HG02870 (cell line): ENCODE measurements around the gene IL36RN.

Experiments used
- ATAC-seq: cut with Tn5 transposase; IDR thresholded peaks from one replicate; pipeline ENCODE4 v1.9.1; 2021; ENCODE audit warnings: mild to moderate bottlenecking, moderate library complexity; ENCODE audit not compliant: unreplicated experiment

Gene IL36RN

DNA sequence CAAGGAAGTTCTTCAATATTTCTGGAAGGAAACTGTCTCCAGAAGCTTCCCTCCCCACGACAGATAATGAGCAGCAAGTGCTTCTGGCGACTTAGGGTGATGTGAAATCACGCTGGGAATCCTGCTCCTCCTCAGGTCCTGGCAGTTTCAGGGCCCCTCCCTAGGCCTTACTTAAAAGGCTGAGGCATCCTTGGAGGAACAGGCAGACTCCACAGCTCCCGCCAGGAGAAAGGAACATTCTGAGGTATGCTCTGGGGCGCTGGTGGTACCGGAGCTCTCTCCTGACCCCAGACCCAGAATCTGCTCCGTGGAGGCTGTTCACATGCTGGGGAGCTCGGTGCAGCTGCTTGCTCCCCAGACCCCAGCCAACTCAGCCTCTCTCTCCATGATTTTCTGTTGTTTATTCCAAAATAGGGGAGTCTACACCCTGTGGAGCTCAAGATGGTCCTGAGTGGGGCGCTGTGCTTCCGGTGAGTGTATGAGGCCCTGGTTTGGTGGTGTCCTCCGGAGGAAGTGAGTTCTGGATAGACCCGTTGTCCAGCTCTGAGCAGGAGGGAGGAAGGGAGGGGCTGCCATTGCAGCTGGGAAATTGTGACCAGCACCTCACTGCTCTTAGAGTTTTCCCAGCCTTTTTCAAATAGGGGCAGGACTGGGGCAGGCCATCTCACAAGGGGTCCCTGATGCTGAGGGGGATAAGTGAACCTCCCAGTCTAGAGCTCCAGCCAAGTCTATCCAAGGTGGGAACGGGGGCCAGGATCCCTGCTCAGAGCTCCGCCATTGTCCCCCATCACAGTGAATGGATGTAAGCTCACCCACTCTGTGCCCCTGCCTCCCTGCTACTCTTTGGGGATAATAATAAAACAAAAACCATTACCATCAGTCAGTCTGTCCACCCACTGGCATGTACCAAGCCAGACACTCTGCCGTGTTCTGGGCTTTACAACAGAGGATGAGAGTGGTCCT lies at the start of gene IL36RN:
Gene IL36RN, plus strand, starts transcription at position 201 of the 963 bp plus-strand sequence. Its CDS starts 241 bp downstream, at position 442.
- ATAC-seq: no peak

DNA sequence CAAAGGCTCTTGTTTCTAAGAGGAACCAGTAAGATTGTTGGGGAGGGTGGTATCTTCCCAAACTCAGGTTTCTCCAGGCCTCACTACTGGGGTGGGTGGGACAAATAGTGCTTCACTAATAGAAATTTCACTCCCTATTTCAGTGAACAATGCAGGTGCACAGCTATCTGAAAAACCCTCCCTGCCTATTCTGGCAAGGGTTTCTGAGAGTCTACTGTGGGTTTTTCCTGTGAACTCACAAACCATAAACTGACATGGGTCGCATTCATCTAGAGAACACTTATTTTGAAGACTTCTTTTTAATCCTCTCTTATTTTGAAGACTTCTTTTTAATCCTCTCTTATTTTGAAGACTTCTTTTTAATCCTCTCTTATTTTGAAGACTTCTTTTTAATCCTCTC lies 49.4 kb upstream of the IL36RN start:
- ATAC-seq: no peak

DNA sequence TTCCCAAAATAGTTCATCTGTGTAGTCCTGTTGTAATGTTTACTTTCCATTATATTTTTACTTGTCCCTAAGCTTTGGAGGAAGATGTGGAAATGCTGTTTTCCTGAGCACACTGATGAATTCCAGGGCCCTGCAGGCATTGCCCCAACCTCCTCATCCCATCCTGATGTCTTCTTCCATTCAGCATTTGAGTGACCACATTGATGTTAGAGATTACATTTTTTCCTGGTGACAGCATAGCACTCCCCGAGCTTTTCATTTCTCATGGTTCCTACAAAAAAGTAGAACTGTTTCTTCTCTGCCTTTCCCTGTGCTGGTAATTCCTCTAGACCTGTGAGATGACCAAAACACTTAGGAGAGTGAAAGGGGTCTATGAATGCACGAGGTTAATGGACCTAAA lies 48.9 kb upstream of the IL36RN start:
- ATAC-seq: no peak

DNA sequence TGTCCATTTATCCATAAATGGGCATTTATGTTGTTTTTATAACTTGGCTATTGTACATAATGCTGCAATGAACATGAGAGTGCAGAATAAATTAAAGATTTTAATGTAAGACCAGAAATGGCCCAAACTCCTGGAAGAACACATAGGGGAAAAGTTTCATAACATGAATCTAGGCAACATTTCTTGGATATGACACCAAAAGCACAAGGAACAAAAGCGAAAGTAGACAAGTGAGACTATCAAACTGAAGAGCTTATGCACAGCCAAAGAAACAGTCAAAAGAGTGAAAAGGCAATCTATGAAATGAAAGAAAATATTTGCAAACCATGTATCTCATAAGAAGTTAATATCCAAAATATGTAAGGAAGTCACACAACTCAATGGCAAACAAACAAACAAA lies 47.9 kb upstream of the IL36RN start:
- no peak for ATAC-seq

DNA sequence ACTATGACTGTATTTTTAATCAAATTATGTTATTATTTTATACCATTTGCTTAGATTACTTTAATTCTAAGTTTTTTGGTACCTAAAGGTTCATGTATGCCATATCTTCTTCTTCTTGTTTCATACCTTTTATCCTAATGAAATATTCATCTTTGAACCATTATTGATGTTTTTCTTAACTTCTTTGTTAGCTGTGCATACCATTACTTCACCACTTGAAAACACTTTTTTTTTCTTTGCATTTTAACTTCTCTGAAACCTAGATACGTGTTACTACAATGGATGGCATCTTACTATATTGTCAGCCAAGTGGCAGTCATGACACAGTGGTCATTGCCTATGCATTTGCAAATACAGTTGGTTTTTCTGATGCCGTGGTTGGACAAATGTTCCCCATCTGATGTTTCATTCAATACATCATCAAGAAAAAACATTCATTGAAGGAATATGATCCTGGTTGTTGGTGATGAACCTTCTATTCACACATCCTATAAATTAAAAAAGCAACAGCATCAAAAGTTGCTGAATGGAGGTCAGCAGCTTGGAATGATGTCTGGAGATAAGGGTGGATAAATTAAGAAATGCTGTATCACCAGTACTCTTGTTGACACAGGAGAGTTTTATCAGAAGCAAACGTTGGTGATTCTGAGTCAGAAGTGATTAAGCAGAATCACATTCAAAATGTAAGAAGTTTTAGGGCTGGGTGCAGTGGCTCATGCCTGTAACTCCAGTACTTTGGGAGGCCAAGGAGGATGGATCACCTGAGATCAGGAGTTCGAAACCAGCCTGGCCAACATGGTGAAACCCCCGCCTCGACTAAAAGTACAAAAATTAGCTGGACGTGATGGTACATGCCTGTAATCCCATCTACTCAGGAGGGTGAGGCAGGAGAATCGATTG lies 46.3 kb upstream of the IL36RN start:
- no peak for ATAC-seq

DNA sequence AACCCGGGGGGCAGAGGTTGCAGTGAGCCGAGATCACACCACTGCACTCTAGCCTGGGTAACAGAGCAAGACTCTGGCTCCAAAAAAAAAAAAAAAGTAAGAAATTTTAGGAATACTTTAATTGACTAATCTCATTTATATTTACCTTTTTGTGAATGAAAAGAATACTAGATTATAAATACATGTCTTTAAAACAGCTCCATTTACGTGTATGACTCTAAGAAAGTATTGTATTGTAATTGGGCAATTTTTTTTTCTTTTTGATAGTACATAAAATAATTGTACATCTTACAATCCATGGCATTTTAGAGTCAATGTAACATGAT lies 45.7 kb upstream of the IL36RN start:
- no peak for ATAC-seq

DNA sequence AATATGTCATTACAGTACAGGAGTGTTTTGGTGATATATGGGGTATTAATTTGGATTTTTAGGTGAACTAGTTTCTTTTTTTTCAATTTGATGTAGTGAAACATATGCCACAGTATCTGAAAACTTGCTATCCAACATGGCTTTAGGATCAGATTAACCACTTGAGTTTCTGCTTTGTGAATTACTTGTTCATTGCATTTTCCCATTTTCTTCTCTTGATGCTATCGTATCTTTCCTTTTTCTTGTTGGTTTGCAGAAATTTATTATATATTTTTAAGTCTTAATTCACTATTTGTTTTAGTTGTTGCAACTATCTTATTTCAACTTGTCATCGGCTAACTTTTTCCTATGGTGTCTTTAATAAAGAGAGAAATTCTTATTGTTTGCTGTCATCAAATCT lies 44.9 kb upstream of the IL36RN start:
- no peak for ATAC-seq

DNA sequence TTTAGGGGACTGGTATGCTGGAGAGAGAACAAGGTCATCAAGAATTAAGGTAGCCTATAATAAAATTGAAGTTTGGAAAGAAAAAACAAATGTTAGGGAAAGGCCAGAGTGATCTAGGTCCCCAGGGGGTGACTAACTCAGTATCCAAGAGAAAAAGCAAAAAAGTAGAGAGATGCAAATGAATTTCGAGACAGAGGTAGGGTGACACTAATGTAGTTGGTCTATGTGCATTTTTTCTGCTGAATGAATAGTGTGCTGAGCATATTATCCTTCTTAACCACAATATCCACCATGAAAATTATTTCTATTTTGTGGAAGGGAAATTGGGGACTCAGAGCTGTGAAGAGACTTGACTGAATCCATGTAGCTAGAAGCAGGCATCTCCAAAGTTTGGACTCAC lies 44.0 kb upstream of the IL36RN start:
- ATAC-seq: no peak

DNA sequence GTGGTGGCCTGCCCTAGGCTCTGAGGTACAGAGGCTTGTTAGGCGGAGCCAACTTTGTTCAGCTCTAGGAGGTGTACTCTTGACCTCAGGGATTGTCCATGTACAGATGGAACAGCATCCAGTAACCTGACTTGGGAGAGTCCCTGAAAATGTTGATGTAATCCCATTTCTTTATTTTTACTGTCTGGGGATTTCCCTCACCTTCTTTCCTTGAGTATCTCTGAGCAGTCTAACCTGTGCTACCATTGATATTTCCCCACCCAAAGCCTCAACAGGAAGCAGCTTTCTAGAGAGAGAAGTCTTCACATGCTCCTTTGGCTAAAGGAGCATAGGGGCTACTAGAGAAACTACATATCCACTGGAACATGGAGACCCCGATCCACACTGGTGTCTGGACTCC lies 43.3 kb upstream of the IL36RN start:
- ATAC-seq: no peak

DNA sequence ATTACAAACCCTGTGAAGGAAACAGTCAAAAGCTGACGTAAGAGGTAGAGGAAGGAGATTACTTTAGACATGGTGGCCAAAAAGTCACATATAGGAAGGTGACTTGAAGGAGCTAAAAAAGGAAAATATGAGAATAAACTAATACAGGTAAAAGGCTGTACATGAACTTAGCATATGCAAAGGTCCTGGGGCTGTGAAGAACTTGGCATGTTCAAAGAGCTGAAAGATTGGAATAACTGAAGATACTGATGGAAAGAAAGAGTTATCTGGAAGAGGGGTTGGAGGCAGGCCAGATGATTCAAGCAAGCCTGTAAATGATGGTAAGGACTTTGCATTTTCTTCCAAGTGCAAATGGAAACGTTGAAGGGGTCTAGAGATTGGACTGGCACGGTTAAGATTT lies 40.5 kb upstream of the IL36RN start:
- no peak for ATAC-seq

DNA sequence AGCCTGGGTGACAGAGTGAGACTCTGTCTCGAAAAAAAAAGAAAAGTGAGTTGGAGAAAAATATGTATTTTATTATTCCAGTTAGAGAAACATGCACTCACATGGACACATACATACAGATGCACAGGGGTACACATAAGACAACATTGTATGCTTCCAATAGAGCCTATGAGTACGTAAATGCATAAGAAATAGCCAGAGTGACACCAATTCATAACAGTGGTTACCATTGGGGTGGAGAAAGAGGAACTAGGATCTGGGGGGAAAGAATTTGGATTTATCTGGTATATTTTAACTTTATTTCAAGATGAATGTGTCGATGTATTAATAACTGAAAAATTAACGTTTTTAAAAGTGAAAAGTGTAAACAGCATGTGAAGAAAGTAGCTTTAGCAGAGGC lies 37.7 kb upstream of the IL36RN start:
- no peak for ATAC-seq

DNA sequence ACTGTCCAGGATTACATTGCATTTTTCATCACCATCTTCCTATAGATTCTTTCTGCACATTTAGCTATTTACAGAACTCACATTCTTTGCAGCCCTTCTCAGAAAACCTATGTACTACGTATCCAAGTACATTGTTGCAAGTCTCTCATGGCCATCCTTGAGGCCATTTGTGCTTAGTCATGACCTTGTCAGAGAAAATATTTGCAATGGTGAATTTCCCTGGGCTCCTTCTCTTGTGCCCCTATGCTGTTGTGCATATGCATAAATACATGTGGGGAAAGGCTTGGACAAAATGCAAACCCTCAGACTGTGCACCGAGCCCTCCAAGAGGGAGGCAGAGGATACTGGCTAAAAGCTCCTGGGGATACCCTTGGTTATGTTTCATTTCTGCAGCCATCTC lies 34.2 kb upstream of the IL36RN start:
- no peak for ATAC-seq

DNA sequence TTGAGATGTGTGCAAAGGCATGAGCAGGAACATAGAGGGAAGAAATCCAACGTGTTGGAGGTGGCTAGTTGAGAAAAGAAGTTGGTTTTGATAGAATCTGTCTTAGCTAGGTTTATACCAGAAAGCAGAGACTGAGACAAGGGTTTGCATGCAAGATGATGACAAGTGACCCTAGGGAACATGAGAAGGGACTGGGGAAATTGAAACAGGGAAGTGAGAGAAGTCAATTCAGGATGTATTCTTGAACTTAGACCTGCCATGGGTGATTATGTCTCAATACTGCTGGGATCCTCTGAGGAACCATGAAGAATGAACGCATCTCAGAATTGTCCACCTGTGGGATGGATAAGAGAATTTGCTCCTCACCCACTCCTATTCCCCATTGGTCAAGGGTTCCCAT lies 33.3 kb upstream of the IL36RN start:
- no peak for ATAC-seq

DNA sequence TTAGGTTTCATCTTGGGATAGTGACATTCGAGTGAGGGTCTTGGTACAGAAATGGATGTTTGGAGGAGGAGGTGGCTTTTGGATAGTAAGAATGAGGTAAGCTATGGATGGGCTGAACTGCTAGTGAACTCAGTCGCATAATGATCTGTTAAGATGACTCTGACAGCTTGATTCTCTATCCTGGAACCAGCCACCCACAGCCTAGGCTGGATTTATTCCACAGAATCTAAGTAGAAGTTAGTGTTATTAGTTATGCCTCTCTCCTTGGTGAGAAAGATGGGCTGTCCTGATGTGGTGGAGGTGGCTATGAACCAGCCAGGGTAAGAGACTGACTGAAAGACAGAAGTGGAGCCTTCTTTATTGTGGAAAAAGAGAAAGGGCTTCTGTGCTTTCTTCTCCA lies 31.3 kb upstream of the IL36RN start:
- ATAC-seq: no peak

DNA sequence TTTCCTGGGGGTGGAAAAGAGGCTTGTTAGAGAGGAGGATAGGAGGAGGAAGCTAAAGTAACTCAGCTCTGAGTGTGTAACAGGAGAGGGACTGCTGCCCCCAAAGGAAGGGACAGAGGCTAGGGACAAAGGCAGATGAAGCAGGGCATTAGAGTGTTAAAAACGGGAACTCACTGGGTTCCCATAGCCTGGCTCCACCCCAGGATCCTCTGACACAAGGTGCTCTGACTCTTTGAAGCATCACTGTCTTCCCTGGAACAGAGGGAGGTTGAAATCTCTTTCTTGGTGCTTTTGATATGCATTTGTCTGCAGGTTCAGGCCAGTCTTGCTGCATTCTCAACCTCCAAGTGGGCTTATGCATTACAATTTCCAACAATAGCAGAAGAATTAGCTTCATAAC lies 30.9 kb upstream of the IL36RN start:
- ATAC-seq: no peak

DNA sequence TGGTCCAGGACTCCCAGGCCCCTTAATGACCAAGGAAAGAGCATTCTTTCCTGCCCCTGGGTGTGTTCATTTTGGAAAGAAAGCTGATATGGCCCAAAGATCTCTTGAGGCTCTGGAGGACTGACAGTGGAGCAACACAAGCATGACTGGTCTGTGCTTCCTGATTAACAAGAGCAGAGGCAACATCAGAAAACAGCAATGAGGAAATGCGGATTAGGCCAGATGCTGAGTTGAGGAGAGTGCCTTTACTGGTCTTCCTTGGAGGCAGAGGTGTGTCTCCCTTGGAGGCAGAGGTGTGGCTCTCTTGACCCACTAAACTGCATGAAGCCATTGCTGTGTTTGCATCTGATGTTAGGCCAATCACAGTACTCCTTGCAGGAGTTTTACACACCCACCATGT lies 26.3 kb upstream of the IL36RN start:
- ATAC-seq: no peak

DNA sequence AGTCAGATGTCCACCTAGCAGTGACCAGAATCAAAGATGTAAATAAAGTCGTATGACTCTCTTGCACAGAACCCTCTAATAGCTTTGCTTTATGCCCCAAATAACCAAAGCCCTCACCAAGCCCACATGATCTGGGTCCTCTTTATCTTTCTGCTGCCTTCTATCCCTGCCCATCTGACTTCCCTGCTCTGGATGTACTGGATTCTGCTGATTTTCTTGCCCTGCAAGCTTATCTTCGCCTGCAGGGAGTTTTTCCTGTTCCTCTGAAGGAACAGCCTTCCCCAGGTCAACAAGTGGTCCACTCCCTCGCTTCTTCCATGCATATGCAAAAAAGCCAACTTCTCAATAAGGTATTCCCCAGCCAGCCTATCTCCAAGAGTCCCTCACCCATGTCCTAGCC lies 25.0 kb upstream of the IL36RN start:
- no peak for ATAC-seq

DNA sequence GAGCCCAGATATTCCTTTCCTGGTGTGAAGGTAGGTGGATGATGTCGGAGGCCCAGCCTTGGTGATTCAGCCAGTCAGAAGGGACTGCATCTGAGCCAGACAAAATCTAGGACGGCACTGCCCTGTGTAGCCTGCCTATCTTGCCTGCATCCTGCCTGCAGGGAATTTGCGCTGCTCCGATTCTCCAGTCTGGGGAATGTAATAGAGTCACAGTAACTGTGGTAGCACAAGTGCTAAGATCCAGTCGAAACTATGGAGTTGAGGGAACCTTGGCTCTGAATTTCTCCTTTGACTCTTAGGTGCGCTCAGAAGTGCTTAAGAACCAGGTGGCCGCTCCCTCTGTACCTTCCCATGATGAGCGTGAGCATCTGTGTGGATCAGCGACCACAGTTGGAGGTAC lies 22.2 kb upstream of the IL36RN start:
- ATAC-seq: no peak

DNA sequence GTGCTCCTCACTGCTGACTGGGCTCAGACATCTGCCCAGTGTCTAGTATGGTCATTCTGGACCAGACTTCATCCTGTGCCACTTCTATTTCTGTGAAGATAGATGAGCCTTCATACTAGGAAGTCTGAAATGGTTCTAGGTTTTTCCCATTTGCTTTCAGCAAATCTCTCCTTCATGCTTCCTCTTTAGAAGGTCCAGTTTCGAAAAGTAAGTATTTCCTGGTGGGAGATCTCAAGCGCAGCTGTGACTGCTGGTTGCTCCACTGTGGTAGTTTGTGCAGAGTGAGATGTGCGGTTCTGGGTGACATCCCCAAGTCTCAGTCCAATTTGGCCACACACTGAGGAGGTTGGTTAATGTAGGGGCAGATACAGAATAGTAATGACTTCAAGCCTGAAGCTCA lies 20.7 kb upstream of the IL36RN start:
- ATAC-seq: no peak

DNA sequence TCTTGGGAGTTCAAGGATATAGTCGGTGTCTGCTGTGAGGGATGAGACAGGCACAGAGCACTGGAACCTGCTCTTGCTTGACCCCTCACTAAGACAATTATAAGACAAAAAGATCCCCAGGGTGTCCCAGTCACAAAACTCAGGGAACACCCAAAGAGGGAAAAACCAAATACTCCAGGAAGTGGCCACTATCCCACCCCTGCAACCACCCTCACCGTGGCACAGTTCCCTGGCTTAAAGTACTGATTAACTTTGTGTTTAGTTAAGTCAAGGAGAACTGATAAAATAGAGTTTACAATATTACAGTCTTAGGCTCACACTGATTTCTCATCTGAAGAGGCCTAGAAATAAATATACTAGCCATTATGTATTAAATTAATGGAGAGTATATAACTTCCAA lies 19.8 kb upstream of the IL36RN start:
- no peak for ATAC-seq

DNA sequence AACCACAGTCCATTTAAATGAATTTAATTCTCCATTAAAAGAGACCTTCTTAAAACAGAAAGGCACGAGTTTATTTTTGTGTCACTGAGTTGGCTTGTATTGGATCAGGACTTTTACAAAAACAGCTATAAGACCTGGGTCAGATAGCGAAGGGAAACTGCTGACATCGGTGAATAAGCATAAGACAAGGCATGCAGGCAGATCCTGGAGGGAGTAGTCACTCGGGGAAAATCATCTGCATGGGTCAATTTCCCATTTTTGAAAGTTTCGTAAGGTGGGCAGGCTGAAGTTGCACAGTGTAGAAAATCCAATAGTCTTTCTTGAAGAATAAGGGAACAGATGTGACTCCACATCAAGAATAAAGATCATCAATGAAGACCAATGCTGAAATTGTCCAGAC lies 19.3 kb upstream of the IL36RN start:
- no peak for ATAC-seq

DNA sequence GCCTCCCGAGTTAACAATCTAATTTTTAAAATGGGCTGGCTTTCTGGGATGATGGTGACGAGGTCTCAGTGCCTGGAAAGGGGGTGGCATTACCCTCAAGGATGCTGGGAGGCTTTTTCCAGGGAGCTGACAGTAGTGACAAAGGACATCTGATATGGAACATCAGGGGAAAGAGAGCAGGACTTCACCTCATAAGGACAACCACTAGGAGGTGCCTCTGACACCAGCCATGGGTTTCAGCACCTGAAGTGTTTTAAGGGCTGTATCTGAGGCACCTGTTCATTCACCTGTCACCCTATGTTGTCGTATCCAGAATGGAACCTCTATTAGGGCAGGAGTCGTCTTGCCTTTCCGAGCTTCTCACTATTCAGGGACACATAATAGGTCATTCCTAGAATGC lies 17.1 kb upstream of the IL36RN start:
- no peak for ATAC-seq
